GM13976 (cell line): ENCODE results near the gene POU4F3.

ENCODE experiments used
- DNase-seq: peaks from one replicate; pipeline ENCODE4 v3.0.0; 2012; ENCODE audit warnings: low spot score
- in situ Hi-C: fragments of 300-500 bp; cut with MboI; formaldehyde crosslinking; loops from one replicate; pipeline ENCODE4 v1.12.0; 2022; ENCODE audit warnings: low sequenced_read_pairs, mixed read lengths, inconsistent platforms; ENCODE audit not compliant: unreplicated experiment
- TF ChIP-seq, protein P1 (sequence below): IDR thresholded peaks from 2 replicates; pipeline ENCODE4 v1.5.1; 2012; ENCODE audit warnings: borderline replicate concordance, mild to moderate bottlenecking; ENCODE audit not compliant: insufficient read depth; ENCODE audit errors: extremely low read depth, missing control alignments, control extremely low read depth

The POU4F3 gene

DNA sequence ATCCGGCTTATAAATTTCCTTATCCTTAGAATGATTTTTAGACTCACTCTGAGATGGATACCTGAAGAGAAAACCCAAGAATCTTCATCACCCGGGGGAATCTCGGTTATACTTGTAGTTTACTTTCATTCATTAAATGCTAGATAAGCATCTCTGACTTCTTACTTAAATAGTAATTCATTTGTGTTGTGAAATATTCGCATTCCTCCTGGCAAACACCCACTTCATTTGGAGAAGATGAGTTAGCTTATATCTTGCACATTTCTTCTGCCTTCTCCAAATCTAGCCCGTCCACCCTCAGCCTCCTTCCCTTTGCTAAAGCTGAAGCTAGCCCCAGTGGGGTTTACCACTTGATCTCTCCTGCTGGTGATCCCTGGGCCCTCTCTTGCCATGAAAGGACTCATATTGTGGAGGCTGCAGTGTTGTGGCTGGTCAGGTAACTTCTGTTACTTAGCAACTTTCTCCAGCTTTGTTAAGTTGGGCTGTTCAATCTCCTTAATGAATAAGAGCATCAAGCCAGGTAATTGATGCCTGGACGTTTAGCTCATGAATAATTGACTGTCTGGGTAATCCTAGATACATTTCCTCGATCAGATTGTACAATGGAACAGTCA, 11.3 kb upstream of the POU4F3 start:
- DNase-seq: no peak
- TF ChIP-seq, protein P1, sequence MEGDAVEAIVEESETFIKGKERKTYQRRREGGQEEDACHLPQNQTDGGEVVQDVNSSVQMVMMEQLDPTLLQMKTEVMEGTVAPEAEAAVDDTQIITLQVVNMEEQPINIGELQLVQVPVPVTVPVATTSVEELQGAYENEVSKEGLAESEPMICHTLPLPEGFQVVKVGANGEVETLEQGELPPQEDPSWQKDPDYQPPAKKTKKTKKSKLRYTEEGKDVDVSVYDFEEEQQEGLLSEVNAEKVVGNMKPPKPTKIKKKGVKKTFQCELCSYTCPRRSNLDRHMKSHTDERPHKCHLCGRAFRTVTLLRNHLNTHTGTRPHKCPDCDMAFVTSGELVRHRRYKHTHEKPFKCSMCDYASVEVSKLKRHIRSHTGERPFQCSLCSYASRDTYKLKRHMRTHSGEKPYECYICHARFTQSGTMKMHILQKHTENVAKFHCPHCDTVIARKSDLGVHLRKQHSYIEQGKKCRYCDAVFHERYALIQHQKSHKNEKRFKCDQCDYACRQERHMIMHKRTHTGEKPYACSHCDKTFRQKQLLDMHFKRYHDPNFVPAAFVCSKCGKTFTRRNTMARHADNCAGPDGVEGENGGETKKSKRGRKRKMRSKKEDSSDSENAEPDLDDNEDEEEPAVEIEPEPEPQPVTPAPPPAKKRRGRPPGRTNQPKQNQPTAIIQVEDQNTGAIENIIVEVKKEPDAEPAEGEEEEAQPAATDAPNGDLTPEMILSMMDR: no peak
- in situ Hi-C loops: no loop called here

DNA sequence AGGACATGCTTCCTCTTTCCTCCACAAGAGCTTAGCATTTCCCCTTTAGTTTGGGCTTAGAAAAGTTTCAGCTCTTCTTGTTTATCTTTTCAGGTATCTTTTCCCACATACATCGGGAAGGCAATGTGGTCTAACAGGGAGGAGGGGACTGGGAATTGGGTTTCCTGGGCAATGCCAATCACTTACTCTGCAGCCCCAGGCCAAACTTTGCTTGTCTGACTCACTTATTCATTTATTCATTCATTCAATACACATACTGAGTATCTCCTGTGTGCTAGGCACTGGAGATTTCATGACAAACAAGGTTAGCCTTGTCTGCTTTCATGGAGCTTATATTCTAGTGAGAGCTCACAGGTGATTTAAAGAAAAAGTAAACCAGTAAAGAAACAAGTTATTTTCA, 10.7 kb upstream of the POU4F3 start:
- in situ Hi-C loops: no loop called here
- TF ChIP-seq, protein P1: no peak
- DNase-seq: no peak

DNA sequence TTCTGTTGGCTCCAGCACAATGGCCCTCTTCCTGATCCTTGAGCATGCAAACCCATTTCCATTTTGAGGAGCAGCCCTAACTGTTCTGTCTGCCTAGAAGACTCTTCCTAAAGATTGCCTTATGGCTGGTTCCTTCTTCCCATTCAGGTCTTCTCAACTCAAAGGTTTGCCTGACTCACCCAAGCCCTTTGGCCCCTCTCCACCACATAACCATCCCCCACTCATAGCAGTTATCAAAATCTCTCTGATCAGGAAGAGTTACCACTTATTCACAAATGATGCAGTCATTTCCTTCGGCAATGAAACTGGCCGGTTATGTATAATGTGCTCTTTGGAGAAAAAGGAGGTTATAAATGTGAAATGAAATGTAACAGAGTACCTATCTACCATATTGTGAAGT, 8.9 kb upstream of the POU4F3 start:
- in situ Hi-C loops: no loop called here
- no peak for DNase-seq
- TF ChIP-seq, protein P1: no peak

DNA sequence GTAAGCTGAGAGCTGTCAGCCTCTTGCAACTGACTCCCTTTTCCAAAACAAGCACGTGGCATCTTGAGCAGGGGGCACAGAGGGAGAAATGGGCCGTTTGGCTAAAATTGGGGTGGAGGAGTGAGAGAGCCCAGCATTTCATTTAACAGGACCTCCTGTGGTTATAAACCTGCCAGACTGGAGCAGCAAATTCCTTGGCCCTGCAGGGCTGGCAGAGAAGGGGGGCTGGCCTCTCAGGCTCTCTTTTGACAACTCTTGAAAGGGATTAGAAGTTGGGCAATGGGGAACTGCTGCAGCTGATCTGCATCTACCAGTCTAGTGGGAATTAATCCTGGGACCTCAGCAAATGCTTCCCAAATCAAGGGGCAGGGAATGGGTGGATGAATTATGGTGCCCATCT, 7.2 kb upstream of the POU4F3 start:
- in situ Hi-C loops: no loop called here
- no peak for DNase-seq
- TF ChIP-seq, protein P1: no peak

DNA sequence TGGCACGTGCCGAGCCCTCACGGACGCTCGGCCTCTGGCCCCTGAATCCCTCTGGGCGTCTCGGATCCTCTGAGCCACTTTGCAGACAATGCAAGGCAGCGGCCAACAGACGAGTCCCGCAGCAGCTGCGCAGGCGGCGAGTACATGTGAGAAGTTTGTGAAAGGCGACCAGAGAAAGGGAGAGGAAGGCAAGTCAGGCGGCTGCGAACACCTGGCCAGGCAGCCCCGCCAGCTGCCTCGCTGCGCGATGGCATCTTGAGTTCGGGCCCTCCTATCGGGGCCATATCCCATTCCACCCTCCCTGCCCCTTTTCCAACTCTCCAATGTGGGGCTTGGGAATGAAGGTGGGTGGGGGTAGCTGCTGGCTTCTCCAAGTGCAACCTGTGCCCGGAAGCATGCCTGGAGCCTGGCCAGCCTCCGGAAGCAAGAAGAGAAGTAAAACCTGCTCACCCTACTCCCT, 4.5 kb upstream of the POU4F3 start:
- in situ Hi-C loops: no loop called here
- DNase-seq: no peak
- TF ChIP-seq, protein P1: no peak

DNA sequence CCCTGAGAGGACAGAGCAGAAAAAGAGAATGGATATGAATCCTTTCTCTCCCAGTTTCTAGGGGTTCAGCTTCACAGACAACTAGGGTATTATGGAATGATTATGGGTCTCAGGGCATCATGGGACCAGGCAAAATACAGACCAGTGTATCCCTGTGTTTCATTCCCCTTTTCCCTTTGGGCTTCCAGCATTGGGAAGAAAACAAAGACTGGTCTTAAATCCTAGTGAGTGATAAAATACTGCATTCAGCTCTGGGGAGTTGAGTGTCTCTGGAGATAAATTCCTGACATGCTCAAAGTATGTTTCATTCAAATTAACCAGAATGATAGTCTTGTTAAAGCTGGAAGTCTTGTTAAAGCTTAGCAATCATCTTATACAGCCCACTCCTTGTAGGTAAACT, 2.4 kb upstream of the POU4F3 start:
- in situ Hi-C loops: no loop called here
- DNase-seq: no peak
- TF ChIP-seq, protein P1: no peak

DNA sequence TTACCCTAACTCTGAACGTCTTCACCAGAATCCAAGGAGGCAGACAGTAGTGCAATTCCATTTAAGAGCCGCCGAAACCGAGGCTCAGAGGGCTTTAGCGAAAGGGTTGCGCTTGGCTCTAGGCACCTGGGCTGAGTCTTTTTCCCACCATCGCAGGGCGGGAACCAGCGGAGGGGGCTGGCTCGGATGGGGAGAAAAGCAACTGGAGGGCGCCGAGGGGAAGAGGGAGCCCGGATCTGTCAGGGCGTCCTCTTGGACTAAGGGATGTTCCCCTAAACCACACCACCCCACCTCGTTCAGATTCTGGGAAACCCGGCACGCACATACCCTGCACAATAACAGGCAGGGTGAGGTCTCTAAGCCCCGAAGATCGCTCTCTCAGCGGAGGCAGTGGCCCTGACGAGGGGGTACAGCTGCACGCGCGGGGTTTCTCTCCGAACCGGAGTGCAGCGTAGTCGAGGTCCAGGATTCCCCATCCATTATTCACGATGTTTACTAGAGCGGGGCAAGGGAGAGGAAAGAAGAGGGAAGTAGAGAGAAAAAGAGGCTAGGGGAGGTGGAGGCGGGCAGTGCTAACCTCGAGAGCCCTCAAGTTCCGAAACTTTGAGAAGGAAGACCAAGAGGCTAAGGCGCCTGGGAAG, 1.3 kb upstream of the POU4F3 start:
- TF ChIP-seq, protein P1: no peak
- in situ Hi-C loops: no loop called here
- no peak for DNase-seq
